ENCODE measurements around the gene PIN1.
A peak's percentile ranks its signal among the peaks of the same experiment; 100 is the strongest.

The PIN1 gene

DNA sequence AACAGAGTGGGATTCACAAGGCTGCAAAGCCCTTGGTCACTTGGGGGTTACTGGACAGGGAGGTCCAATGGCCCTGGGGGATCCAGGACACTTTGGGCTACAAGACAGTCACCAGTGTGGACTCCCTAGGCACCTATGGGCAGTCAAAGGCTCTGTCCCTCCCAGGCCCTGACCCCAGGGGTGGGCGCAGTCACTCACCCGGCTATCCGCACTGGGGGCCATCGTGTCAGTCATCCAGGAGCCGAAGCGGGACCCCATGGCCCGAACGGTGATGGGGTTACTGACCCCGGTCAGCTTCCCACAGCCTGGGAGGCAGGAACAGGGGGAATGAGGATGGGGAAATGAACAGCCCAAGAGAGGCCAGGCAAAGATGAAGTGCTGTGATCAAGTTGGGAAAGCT, 21.5 kb downstream of the PIN1 start:
- no peak for DNase-seq (ENCODE audit: low read depth, low spot score)

DNA sequence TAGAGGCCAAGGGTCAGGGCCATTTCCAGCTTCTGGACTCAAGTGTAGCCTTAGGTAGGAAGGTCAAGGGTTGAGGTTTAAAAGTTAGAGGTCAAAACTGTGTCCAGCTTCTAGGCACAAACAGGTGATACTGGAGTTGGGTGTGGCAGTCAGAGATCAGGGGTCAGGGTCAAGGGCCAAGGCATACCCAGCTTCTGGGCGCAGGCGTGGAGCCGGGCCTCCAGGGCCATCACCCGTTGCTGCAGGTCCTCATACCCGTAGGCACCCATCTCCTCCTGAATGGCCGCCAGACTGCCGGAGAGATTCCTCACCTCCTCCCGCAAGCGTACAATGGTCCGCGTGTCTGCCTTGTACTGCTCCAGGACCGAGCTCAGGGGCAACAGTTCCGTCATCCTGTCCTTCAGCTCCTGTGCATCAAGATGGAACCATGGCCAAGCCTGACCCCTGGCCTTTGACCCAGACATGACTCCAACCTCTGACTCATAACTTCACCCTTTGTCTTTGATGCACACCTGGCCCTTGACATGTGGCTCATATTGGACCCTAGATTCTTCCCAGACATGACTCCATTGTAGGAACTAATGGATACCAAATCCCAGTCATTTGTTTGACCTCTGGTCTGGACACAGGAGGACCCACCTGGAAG, 22.1 kb downstream of the PIN1 start:
- no peak for DNase-seq (ENCODE audit: low read depth, low spot score)

DNA sequence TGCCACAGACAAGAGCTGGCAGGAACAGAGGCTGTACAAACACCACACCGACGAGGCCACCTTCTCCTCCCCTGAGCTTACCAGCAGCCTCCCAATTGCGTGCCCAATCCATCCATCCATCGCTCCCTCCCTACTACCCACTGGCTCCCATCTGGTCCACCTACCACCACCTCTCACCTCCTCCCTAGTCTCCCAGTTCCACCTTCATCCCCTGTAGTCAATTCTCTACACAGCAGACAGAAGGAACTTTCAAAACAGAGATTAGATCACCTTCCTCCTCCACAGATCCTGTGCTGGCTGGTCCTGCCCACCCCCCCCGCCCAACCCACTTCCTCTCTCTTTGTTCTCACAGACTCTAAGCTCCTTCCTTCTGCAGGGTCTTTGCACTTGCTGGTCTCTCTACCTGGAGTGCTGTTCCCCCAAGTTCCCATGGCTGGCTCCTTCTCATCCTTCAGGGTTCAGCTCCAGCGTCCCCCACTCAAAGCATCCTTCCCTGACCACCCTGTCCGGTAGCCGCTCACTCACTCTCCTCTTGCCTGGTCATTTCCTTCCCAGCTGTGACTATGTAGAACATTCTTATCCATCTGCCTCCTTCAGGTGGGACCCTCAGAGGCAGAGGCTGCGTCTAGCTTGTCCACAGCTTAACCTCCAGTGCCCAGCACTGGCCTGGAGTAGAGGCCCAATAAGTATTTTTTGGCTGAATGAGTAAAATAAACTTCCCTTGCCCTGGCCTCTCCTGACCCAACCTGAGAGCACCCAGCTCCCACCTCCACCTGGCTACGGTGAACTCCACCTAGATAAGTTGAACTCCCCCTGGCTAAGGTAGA, 23.0 kb downstream of the PIN1 start:
- no peak for DNase-seq (ENCODE audit: low read depth, low spot score)

DNA sequence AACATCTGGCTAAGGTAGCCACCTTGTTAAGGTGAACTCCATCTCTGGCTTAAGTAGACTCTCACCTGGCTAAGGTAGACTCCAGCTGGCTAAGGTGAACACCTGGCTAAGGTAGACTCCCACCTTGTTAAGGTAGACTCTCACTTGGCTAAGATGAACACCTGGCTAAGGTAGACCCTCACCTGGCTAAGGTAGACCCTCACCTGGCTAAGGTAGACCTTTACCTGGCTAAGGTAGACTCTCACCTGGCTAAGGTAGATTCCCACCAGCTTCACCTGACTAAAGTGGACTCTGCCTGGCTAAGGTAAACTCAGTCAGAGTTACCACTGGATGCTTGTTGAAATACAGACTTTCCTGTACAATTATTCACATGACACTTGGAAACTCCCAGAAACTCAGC, 23.6 kb downstream of the PIN1 start:
- DNase-seq (ENCODE audit: low read depth, low spot score) = no peak

DNA sequence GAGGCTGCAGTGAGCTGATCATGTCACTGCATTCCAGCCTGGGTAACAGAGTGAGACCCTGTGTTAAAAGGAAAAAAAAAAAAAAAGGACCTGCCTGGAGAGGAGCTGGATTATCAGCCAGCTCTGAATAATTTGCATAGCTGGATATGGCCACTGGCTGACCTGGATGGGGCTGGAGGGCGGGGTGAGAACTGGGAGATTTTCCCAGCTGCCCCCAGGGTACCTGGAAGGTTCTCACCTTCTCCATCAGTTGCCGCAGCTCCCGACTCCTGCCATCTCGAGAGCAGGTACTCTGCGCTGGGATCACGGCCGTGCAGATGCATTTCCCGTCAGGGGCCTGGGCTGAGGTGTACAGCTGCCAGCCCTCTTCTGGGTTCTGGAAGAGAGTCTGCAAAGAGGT, 25.3 kb downstream of the PIN1 start:
- no peak for DNase-seq (ENCODE audit: low read depth, low spot score)

DNA sequence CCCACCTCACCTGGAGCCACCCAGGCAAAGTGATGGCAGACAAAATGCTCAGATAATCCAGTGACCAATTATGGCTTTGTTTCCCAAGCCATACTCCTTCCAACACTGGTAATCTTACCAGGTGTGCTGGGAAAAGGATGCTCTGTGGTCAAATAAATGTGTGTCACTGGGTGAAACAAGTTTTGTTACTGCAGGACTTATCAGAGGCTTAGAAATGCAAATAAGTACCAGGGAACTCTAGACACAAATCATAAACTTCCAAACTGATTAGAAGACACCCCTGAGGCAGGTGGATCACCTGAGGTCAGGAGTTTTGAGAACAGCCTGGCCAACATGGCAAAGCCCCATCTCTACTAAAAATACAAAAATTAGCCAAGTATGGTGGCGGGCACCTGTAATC, 26.4 kb downstream of the PIN1 start:
- DNase-seq (ENCODE audit: low read depth, low spot score) = no peak

DNA sequence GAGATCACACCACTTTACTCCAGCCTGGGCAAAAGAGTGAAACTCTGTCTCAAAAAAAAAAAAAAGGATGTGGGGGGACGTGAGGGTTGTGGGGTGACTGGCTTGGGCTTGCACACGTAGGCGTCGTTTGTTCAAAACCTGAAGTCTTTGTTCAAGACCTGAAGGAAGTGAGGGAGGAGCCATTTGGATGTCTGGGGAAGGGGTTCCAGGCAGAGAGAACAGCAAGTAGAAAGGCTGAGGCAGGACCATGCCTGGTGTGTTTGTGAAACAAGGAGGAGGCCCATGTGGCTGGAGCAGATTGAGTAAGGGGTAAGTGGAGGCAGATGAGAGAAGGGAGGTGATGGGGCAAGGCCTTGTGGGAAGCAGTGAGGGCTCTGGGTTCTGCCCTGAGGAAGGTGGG, 27.8 kb downstream of the PIN1 start:
- no peak for DNase-seq (ENCODE audit: low read depth, low spot score)

DNA sequence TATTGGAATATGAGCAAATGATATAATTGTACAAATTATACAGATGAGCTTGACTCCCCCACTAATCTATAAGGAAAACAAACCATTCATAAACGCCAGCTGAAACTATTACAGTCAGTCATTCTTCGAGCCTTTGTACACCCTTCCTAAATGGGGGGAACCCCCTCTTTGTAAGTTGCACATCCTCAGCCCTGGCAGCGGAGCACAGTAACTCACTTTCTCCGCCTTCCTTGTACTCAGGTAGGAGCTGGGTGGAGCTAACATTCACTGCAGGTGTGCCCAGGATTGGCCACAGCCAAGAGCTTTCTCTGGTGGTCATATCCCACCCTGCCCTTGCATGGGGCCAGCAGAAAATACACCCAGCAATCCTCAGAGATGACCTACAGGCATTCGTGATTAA, 28.6 kb downstream of the PIN1 start:
- no peak for DNase-seq (ENCODE audit: low read depth, low spot score)

DNA sequence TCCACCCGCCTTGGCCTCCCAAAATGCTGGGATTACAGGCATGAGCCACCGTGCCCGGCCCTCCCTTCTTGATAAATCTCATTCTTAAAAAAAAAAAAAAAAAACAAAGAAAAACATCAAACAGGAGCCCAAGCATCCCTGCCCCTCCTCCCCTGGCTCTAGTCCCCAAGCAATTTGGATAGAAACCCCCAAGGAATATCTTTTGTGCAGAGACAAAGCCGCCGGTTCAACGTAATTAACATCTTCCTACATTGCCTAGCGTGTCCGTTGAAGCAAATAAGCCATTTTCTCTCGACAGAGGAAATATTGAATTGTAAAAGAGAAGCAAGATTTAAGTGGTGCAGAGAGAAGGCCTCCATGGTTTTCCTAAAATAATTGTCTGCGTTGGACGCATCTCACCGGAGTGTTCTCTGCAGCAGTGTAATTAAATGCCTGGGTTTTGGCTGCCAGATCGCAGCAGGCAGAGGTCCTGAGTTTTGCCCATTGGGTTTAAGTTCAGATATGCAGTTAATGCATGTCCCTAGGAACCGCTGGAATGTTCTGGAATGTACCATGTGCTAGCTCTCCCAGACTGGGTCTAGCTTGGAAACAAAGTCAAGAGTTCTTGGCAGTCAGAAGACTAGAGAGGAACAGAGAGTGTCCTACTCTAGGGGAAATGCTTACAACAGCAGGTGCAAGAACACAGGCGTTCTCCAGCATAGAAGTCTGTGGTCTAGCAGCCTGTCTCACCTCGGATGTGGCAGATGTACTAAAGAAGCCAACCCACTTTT, 30.8 kb downstream of the PIN1 start:
- no peak for DNase-seq (ENCODE audit: low read depth, low spot score)

DNA sequence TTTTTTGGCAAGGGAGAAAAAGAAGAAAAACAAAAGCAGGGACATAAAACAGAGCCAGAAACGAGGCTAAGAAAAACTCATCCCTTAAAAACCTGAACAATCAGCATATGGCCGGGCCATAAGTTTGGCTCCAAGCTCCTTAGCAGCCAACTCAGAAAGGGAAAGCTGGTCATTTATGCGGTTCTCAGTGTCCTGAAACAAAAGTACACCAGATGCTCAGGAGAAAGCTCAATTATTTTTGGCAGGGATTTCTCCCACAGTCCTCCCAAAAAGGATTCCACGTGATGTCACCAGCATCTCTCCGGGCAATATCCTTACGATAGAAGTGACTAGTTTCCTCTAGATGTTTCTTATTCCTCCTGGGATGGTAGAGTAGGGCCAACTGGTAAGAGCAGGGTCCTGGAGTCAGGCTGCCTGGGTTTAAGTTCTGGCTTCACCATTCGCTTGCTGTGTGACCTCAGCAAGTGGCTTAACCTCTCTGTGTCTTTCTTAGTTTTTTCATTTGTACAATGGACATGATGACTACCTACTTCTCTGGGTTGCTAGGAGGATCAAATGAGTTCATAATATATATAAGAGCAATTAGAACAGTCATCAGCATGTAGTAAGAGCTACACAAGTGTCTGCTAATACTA, 34.0 kb downstream of the PIN1 start:
- no peak for DNase-seq (ENCODE audit: low read depth, low spot score)

DNA sequence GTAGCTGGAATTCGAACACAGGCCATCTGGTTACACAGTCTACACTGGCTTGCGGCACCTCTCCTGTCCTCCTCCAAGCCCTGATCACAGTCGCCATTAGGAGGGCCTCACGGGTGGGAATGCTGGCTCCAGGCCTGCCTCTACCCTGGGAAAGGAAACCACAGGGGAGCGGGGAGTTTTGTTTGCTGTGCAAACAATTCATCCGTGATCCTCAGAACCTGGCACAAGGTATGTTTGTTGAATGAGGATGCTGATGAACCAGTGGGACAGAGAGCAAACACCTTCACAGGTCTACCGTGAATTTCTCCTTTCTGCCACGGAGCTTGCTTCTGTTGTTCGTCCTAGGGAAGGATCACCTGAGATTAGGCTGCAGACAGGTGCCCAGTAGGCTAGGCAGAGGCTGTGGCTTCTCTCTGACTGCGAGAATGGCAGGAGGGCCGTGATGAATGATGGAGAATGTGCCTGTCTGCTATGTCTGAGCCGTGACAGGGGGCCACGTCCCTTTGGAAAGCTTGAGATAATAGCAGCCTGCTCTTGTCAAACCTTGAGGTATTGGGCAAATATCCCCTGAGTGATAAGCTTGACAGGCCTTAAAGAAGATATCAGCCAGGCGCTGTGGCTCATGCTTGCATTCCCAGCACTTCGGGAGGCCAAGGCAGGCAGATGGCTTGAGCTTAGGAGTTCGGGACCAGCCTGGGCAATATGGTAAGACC, 36.7 kb downstream of the PIN1 start:
- DNase-seq (ENCODE audit: low read depth, low spot score) = no peak

DNA sequence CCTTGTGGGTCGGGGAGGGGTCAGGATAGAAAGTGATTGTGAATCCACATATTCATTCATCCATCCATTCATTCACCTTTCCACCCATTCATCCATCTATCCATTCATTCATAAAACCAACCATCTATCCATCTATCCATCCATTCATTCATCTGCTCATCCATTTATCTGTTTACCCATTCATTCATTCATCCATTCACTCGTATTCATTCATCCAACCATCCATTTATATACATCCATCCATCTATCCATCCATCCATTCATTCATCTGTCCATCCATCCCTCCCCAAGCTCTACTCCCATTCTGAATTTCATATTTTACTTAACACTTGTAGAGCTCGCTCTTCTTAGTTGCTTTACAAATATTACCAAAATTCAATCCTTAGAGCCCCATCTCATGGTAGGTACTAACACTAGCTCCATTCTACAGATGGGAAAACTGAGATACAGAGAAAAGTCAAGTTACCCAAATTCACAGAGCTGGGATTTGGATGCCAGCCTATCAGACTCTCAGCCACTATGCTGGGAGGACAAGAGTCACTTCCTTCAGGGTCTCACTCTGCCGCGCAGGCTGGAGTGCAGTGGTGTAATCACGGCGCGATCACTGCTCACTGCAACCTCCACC, 37.6 kb downstream of the PIN1 start:
- no peak for DNase-seq (ENCODE audit: low read depth, low spot score)

DNA sequence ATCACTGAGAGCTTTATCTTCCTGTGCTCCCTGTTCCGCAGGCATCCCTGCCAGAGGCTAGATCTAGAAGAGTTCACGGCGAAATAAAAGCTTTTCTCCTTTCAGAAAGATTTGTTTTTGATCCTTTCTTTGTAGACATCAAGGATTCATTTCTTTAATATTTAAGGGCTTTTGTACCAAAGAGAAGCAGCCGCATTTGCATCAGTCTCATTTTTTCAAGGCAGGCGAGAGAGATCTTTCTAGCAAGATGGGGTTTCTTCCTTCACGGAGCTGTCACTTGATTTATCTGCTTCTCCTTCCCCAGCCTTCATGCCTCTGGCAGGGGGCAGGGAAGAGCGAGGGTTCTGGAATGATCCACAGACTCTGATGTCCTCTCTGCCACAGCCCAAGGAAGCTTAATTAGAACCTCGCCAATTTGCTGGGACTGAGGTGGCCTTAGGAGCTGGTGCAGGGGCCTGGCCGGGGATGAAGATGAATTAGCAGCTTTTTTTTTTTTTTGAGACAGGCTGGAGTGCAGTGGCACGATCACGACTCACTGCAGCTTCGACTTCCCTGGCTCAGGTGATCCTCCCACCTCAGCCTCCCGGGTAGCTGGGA, 40.0 kb downstream of the PIN1 start:
- no peak for DNase-seq (ENCODE audit: low read depth, low spot score)

DNA sequence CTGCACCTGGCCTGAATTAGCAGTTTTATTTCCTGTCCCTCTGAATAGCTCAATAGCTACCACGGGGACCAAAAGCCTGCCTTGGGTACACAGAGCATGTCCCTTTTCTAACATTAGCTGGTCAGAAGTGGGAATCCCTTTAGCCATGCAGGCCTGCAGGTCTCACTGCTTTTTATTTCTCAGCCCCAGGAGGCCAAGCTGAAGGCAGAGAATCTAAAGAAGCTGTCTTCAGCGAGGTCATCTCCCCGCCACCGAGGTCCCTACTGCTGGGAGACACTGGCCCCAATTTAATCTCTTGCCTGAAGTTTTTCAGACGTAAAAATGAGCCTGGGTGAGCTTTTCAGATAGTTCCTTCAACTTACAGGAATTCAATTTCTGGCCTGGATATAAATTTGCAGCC, 40.7 kb downstream of the PIN1 start:
- DNase-seq (ENCODE audit: low read depth, low spot score) = no peak

DNA sequence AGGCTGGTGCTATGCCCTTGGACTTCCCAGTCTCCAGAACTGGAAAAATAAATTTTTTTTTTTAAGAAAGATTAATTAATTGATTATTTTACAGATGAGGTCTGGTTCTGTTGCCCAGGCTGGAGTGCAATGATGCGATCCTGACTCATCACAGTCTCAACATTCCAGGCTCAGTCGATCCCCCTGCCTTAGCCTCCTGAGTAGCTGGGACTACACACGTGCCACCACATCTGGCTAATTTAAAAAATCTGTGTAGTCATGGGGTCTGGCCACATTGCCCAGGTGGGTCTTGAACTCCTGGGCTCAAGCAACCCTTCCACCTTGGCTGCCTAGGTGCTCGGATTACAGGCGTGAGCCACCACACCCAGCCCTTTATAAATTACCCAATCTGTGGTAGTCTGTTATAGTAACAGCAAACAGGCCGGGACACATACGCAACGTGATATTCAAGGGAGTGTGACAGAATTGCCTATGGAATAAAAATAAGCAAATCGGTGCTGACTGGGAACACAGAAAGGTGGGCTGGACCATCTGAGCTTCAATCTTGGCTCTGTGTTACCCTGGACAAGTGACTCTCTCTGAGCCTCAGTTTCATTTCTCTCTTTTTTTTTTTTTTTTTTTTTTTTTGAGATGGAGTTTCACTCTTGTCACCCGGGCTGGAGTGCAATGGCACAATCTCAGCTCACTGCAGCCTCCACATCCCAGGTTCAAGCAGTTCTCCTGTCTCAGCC, 42.8 kb downstream of the PIN1 start:
- no peak for DNase-seq (ENCODE audit: low read depth, low spot score)

DNA sequence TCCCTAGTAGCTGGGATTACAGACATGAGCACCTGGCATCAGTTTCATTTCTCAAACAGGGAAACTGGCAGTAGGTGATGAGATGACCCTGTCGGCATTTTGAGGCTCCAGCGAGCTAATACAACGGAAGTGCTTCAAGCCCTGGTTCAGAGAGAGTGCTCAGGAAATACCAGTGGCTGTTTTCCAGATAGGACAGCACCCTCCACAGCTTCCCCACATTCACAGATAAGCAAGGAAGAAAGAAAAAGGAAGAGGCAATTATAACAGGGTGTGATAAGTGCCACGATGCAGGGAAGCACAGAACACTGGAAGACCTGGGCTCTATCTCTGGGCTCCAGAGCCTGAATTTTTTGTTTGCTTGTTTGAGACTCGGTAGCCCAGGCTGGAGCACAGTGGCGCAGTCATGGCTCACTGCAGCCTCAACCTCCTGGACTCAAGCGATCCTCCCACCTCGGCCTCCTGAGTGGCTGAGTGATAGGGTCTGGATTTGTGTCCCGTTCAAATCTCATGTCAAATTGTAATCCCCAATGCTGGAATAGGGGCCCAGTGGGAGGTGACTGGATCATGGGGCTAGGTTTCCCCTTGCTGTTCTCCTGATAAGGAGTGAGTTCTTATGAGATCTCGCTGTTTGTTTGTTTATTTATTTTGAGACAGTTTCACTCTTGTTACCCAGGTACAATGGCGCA, 43.5 kb downstream of the PIN1 start:
- DNase-seq (ENCODE audit: low read depth, low spot score) = no peak

DNA sequence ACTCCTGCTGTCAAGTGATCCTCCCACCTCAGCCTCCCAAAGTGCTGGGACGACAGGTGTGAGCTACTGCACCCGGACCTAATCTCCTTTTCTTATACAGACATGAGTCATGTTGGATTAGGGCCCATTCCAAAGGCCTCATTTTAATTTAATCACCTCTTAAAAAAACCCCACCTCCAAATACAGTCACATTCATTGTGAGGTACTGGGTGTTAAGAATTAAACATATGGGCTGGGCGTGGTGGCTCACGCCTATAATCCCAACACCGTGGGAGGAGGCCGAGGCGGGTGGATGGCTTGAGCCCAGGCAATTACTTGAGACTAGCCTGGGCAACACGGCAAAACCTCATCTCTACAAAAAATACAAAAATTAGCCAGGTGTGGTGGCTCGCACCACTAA, 46.6 kb downstream of the PIN1 start:
- DNase-seq (ENCODE audit: low read depth, low spot score) = no peak

DNA sequence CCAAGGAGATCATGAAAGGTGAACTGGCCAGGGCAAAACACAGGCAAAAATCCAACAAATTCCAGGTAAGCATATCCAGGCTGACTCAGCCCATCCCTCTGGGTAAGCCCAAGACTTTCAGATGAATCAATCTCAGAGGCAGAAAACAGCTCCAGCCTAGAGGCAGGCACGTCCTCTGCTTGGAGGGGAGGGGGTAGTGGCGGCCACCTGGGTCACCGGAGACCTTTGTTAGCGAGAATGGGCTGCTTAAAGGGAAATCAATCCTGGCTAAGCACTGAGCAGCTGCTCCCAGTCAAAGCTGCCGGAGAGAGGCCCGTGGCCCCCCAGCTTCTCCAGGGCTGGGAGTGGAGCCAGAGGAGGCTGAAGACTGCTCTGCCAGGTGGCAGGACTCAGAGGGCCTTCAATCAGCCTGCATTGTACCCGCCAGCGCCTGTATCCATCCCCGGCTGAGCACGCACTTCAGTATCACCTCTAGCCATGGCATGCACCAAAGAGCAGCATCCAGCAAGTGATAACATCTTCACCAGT, 48.2 kb downstream of the PIN1 start:
- DNase-seq (ENCODE audit: low read depth, low spot score) = peak; percentile 15

DNA sequence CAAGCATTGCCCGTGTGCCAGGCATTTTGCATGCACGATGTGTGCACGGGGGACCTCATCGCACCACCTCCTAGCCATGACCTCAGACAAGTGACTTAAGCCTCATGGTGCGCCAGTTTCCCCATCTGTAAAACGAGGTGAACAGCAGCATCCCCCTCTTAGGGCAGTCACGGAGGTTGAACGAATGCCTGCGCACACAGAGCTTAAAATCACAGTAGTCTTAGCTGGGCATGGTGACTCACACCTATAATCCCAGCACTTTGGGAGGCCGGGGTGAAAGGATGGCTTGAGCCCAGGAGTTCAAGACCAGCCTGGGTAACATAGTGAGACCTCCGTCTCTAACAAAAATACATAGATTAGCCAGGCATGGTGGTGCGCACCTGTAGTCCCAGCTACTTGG, 48.6 kb downstream of the PIN1 start:
- no peak for DNase-seq (ENCODE audit: low read depth, low spot score)

All from astrocyte of the hippocampus (primary cell).